ENCODE measurements around the gene PGBD5. TPM values are rescaled to one million over a fixed set of nuclear protein-coding genes. Genes with fewer than 3 reads are reported as not detected.

PGBD5 gene
- total RNA-seq, 1 donor from 2014 or later: 8.7 TPM

DNA sequence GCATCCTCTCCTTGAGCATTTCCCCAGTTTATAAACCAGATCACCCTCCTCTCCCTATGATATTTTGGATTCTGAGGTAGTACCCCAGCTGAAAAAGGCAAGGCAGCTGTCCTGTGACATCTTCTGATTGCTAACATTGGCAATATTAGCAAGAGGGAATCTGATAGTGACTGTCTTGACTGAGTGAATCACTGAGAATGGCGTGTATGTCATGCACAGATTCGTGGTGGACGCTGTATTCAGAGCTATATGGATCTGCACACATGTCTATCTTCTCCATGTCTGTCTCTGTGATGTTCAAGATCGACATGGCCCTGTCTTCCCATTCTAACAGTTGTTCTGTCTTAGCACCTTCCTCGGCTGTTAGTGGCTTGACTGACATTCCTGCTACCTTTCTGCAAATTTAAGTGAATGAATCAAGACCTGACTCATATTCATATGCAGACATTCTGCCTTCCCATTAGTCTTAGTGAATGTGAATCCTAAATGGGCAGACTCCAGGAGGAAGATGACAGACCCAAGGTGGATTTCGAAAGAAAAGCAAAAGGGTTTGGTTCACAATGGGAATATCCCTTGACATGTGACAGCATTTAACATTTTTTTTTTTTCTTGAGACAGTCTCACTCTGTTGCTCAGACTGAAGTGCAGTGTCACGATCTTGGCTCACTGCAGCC, 97.7 kb downstream of the PGBD5 start:
- Mint-ChIP-seq H3K4me3 (no peak overlapping the region), H3K4me1 (ENCODE audit: unreplicated experiment) (peaks cover 8% of the 10 kb centered on the region), H3K9me3 (no peaks in the 10 kb centered on the region), H3K27ac (no peak overlapping the region), H3K36me3 (no peaks in the 10 kb centered on the region), H3K27me3 (no peaks in the 10 kb centered on the region)
- TF ChIP-seq, protein P1, sequence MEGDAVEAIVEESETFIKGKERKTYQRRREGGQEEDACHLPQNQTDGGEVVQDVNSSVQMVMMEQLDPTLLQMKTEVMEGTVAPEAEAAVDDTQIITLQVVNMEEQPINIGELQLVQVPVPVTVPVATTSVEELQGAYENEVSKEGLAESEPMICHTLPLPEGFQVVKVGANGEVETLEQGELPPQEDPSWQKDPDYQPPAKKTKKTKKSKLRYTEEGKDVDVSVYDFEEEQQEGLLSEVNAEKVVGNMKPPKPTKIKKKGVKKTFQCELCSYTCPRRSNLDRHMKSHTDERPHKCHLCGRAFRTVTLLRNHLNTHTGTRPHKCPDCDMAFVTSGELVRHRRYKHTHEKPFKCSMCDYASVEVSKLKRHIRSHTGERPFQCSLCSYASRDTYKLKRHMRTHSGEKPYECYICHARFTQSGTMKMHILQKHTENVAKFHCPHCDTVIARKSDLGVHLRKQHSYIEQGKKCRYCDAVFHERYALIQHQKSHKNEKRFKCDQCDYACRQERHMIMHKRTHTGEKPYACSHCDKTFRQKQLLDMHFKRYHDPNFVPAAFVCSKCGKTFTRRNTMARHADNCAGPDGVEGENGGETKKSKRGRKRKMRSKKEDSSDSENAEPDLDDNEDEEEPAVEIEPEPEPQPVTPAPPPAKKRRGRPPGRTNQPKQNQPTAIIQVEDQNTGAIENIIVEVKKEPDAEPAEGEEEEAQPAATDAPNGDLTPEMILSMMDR (conservative IDR thresholded peaks at IDR 0.05): no peak
- no peak for DNase-seq (ENCODE audit: extremely low spot score, unreplicated experiment)

DNA sequence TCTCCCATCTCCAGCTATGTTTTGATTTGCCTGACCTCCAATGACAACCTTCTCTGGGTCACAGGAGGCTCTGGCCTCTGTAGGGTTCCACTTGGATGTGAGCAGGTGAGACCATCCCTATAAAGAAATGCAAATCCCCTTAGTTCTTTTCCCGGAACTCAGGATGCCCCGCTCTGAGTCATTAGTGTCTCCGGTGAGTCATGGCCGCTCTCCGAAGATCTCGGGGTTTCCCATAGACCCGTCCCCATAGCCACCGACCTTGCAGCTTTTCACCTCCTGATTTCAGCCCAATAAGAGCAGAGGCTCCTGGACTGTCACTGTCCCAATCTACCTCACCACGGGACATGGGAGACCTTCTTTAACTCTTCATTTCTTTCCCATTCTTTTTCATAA, 98.2 kb downstream of the PGBD5 start:
- TF ChIP-seq, protein P1 (conservative IDR thresholded peaks at IDR 0.05): no peak
- Mint-ChIP-seq H3K27ac (no peak overlapping the region), H3K36me3 (no peaks in the 10 kb centered on the region), H3K4me1 (ENCODE audit: unreplicated experiment) (peaks cover 8% of the 10 kb centered on the region), H3K4me3 (no peak overlapping the region), H3K9me3 (no peaks in the 10 kb centered on the region), H3K27me3 (no peaks in the 10 kb centered on the region)
- no peak for DNase-seq (ENCODE audit: extremely low spot score, unreplicated experiment)

DNA sequence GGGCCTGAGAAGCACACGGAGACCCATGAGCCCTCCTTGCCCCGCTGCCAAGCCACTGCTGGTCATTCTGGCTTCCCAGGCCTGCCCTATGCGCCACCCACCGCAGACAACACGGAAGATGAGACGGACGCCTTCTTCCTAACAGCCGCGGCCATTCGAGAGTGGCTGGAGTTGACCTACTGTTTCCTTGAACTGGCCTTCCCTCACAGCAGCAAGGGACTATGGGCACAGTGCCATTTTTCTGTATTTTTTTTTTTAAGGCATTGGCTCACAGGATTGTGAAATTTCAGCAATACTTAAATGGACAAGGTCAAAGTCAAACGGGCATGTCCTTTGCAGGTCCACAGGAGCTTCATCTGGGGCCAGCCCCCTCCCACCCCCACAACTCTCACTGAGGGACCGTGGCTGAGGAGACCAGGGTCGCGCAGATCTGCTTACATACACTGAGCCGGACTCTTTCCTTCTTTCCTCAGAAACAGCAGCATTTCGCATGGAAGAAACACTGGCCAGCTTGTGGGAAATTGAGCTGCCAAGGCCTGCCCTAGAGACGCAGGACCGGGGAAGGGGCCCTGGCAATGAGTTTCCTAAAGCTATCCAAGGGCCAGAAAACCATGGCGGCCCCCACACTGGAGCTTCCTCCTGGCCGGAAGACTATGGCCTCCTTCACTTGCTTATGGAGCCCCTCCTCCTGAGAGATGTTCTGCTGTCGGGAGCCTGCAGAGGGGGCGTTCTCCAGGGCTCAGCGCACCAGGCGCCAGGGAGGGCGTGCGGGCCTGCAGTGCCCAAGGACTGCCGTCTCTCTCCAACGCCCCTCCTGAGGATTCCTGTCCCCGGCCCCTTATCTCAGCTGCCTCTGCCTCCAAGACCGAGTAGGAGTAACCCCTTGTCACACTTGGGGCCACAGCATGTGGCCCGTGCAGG, 98.9 kb downstream of the PGBD5 start:
- no peaks in the 10 kb centered on the region for H3K27me3 Mint-ChIP-seq
- H3K4me3 Mint-ChIP-seq: no peak overlapping the region
- no peak overlapping the region for H3K27ac Mint-ChIP-seq
- no peak for DNase-seq (ENCODE audit: extremely low spot score, unreplicated experiment)
- H3K4me1 Mint-ChIP-seq (ENCODE audit: unreplicated experiment): peaks cover 4% of the 10 kb centered on the region
- TF ChIP-seq, protein P1 (conservative IDR thresholded peaks at IDR 0.05): no peak
- no peaks in the 10 kb centered on the region for H3K9me3 Mint-ChIP-seq
- H3K36me3 Mint-ChIP-seq: no peaks in the 10 kb centered on the region

DNA sequence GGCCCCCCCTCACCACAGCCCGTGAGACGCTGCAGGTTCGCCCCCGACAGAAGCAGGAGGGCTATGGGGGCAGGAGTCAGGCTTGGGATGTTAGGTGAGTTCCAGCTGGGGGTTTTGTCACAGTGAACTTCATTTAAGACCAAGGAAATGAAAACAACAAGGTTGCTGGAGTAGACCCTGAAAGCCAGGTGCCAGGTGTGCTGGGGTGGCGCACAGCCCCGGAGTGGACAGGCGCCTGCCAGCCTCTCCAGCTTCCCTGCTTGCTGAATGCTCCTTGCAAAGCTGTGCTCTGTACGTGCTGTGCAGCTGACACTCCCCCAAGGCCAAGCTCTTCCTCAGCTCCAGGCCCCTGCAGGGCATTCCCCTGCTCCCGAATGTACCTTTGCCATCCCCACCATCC, 102.4 kb downstream of the PGBD5 start:
- DNase-seq (ENCODE audit: extremely low spot score, unreplicated experiment): no peak

DNA sequence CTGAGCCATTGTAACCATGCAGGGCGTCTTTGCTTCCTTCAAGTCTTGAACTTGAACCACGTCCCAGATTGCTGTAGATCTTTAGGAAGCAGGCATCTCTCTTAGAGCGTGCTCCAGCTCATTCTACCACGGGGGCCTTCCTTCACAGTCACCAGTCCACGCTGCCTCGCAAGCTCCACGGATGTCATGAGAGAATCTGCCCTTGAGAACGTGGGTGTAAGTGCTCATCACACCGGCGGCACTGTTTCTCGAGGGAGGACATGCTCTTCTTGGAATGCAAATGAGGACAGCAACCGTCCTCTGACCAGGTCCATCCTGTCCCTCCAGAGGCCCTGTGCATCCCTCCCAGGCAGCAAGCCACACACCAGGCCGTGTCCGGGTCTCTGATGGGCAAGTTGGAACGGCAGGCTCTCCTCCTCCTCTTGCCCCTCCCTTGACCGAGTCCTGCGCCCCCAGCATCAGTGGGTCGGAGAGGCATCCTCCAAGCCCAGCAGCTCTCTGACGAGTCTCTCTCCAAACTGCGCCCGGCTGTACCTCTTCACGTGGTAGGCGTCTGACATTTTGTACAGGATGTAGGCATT, 103.1 kb downstream of the PGBD5 start:
- no peaks in the 10 kb centered on the region for H3K27me3 Mint-ChIP-seq
- H3K4me3 Mint-ChIP-seq: no peak overlapping the region
- TF ChIP-seq, protein P1 (conservative IDR thresholded peaks at IDR 0.05): no peak
- no peaks in the 10 kb centered on the region for H3K9me3 Mint-ChIP-seq
- DNase-seq (ENCODE audit: extremely low spot score, unreplicated experiment): no peak
- H3K27ac Mint-ChIP-seq: no peak overlapping the region
- H3K4me1 Mint-ChIP-seq (ENCODE audit: unreplicated experiment): no peaks in the 10 kb centered on the region
- no peaks in the 10 kb centered on the region for H3K36me3 Mint-ChIP-seq

More for the DNA sequence above, 102.4 kb downstream of the PGBD5 start:
- Mint-ChIP-seq H3K36me3 (no peaks in the 10 kb centered on the region), H3K27ac (no peak overlapping the region), H3K4me1 (ENCODE audit: unreplicated experiment) (no peaks in the 10 kb centered on the region), H3K9me3 (no peaks in the 10 kb centered on the region), H3K27me3 (no peaks in the 10 kb centered on the region), H3K4me3 (no peak overlapping the region)
- TF ChIP-seq, protein P1 (conservative IDR thresholded peaks at IDR 0.05): no peak

All from type B pancreatic cell (in vitro differentiated cells).